Measurements from ENCODE around the gene SNAP29. TPM values are rescaled to one million over a fixed set of nuclear protein-coding genes. Genes with fewer than 3 reads are reported as not detected.

SNAP29 gene
- total RNA-seq, 4 donors from 2014 or later: 22.1 to 41.1 (median 28.7) TPM

- Histone ChIP-seq H3K4me3 (no peak overlapping the region), H3K27ac (no peak overlapping the region), H3K27me3 (no peaks in the 10 kb centered on the region), H3K4me1 (no peaks in the 10 kb centered on the region), H3K9me3 (no peaks in the 10 kb centered on the region), H3K36me3 (peaks cover 7 to 77% of the 10 kb centered on the region in 2 donors)
- ATAC-seq (no peak), DNase-seq (no peak)
- TF ChIP-seq CTCF (IDR thresholded peaks at IDR 0.05 in 4 of 5, conservative IDR thresholded peaks at IDR 0.05 in 1 of 5) (no peak), POLR2A (IDR thresholded peaks at IDR 0.05) (no peak)
- intact Hi-C loops (cut with DNase I; ENCODE audit: low total_unique reads): no loop called here
- in situ Hi-C loops (cut with MboI; ENCODE audit: low sequenced_read_pairs in 4 of 4): no loop called here
Observed at GRCh38 chr22:20811971-20812660, 46.7 kb upstream of the SNAP29 start.

- Histone ChIP-seq H3K4me3 (no peak overlapping the region), H3K9me3 (no peaks in the 10 kb centered on the region), H3K27me3 (no peaks in the 10 kb centered on the region), H3K36me3 (peaks cover 7 to 79% of the 10 kb centered on the region in 2 donors), H3K4me1 (no peaks in the 10 kb centered on the region), H3K27ac (no peak overlapping the region)
- intact Hi-C loops (cut with DNase I; ENCODE audit: low total_unique reads) (no loop called here), in situ Hi-C loops (cut with MboI; ENCODE audit: low sequenced_read_pairs in 4 of 4) (no loop called here)
- no peak for TF ChIP-seq POLR2A (IDR thresholded peaks at IDR 0.05)
- TF ChIP-seq CTCF (IDR thresholded peaks at IDR 0.05 in 4 of 5, conservative IDR thresholded peaks at IDR 0.05 in 1 of 5): no peak
- DNase-seq: no peak
- no peak for ATAC-seq
Observed at GRCh38 chr22:20813056-20813455, 45.8 kb upstream of the SNAP29 start.

GRCh38 chr22:20814221-20814808, 44.5 kb upstream of the SNAP29 start:
- H3K4me1 ChIP-seq: no peaks in the 10 kb centered on the region
- H3K4me3 ChIP-seq: no peak overlapping the region
- H3K27ac ChIP-seq: no peak overlapping the region
- ATAC-seq: no peak
- in situ Hi-C loops (cut with MboI; ENCODE audit: low sequenced_read_pairs in 4 of 4) (no loop called here), intact Hi-C loops (cut with DNase I; ENCODE audit: low total_unique reads) (no loop called here)
- H3K27me3 ChIP-seq: no peaks in the 10 kb centered on the region
- TF ChIP-seq CTCF (IDR thresholded peaks at IDR 0.05 in 4 of 5, conservative IDR thresholded peaks at IDR 0.05 in 1 of 5) (no peak), POLR2A (IDR thresholded peaks at IDR 0.05) (no peak)
- H3K9me3 ChIP-seq: no peaks in the 10 kb centered on the region
- peaks cover 7 to 85% of the 10 kb centered on the region in 2 donors for H3K36me3 ChIP-seq
- no peak for DNase-seq

- no peak overlapping the region for H3K4me3 ChIP-seq
- H3K27ac ChIP-seq: no peak overlapping the region
- intact Hi-C loops (cut with DNase I; ENCODE audit: low total_unique reads): no loop called here
- no peaks in the 10 kb centered on the region for H3K27me3 ChIP-seq
- H3K9me3 ChIP-seq: no peaks in the 10 kb centered on the region
- no peaks in the 10 kb centered on the region for H3K4me1 ChIP-seq
- ATAC-seq (no peak), DNase-seq (no peak)
- peaks cover 7 to 86% of the 10 kb centered on the region in 2 donors for H3K36me3 ChIP-seq
- in situ Hi-C loops (cut with MboI; ENCODE audit: low sequenced_read_pairs in 4 of 4): no loop called here
- TF ChIP-seq POLR2A (IDR thresholded peaks at IDR 0.05): no peak
- TF ChIP-seq CTCF (IDR thresholded peaks at IDR 0.05 in 4 of 5, conservative IDR thresholded peaks at IDR 0.05 in 1 of 5): no peak
Observed at GRCh38 chr22:20815477-20816050, 43.2 kb upstream of the SNAP29 start.

Data from gastrocnemius medialis (tissue), 4 donors.